Pancreas (tissue), 10 donors: Measurements from ENCODE around the gene ALOXE3. TPM values are rescaled to one million over a fixed set of nuclear protein-coding genes. Genes with fewer than 3 reads are reported as not detected.

ENCODE experiments used
- ATAC-seq, 4 donors: fragments of 200-7000 bp; cut with Tn5 transposase; one replicate each; pipeline versions ENCODE4 v1.8.0 to v1.9.1; 2020; ENCODE audit warnings: mild to moderate bottlenecking in 4 of 4, moderate library complexity in 4 of 4
- DNase-seq, 6 donors: peaks; one replicate each; pipeline ENCODE4 v3.0.0-alpha.2; 2020
- FAIRE-seq: peaks from 2 replicates; lab custom pipeline; 2012; peaks lifted over from hg19 to GRCh38; lab: Jason Lieb, UNC
- H3K27ac ChIP-seq, 4 donors: fragments of 200-600 bp; sonication (generic); 1 replicate in 3 of 4; 2 replicates in 1 of 4; pipeline versions ENCODE4 v1.5.0 to v1.8.0; 2020
- H3K27me3 ChIP-seq, 4 donors: fragments of 200-600 bp; one replicate each; pipeline ENCODE4 v1.8.0; 2021
- H3K36me3 ChIP-seq, 3 donors: fragments of 200-600 bp; sonication (generic) in 1 of 3; one replicate each; pipeline versions ENCODE4 v1.5.0 to v1.8.0; 2020 to 2021
- H3K4me1 ChIP-seq, 3 donors: fragments of 200-600 bp; one replicate each; pipeline ENCODE4 v1.8.0; 2021
- H3K4me3 ChIP-seq, 4 donors: fragments of 200-600 bp; sonication (generic) in 2 of 4; one replicate each; pipeline versions ENCODE4 v1.5.0 to v1.8.0; 2020 to 2021
- H3K9me3 ChIP-seq, 4 donors: fragments of 200-600 bp; one replicate each; pipeline ENCODE4 v1.8.0; 2021
- CTCF ChIP-seq, 4 donors: fragments of 200-600 bp; sonication (generic) in 3 of 4; IDR thresholded peaks; one replicate each; pipeline versions ENCODE4 v1.5.0 to v1.8.0; 2021; ENCODE audit warnings: antibody characterized with exemption in 4 of 4
- WGBS, 2 donors: extraction: QIAGEN DNeasy Blood & Tissue Kit; methylation state at CpG; one replicate each; pipeline ENCODE4 v1.1.7; 2013; 5-methylcytosine and 5-hydroxymethylcytosine counted together
- intact Hi-C, 3 donors: fragments of 100-400 bp; cut with DNase I; formaldehyde crosslinking; loops; one replicate each; pipeline versions ENCODE4 v1.11.1 to v1.14.2; 2022
- polyA plus RNA-seq, 2 donors: library from polyadenylated mRNA; stranded (reverse); fragments of 200-250 nt; gene quantifications; one replicate each; pipeline ENCODE4 v1.2.3, GENCODE V29; 2013
- total RNA-seq, 6 donors: library from RNA; stranded (reverse); fragmentation: NEBNext Ultra II Directional in 4 of 6; extraction: Animal tissue kit (Norgen Biotek cat#: 25700) in 4 of 6; gene quantifications; one replicate each; pipeline versions ENCODE4 v1.2.1 to v1.2.4, GENCODE V29; 2021 to 2023
- donor health status: healthy with polysubstance abuse.
- donor health status: DM: no; HTN: no; CAD: no; lungs with moderate emphysema.
- donor health status: DM: no; HTN: no; CAD: no.
- donor health status: control.
- donor health status: control.
- donor health status: Bipolar disorder and iron deficiency.
- donor health status: DM: yes; HTN: yes; CAD: no.
- donor health status: DM: no; HTN: no; CAD: no.
- donor health status: DM: no; HTN: no; CAD: no.
- donor health status: DM: yes; HTN: yes; CAD: no.

Gene ALOXE3
- total and polyA plus RNA-seq, 8 donors: 0.35 TPM; not detected in 7

- DNase-seq (no peak), ATAC-seq (no peak), FAIRE-seq (no peak)
- no peak for TF ChIP-seq CTCF (IDR thresholded peaks at IDR 0.05)
- no peak overlapping the region for H3K4me3 ChIP-seq
- no peaks in the 10 kb centered on the region for H3K4me1 ChIP-seq
- WGBS, 2 donors: 75 to 84% methylated on average over 8 of the region's 8 CpGs
- H3K27ac ChIP-seq: no peak overlapping the region
- intact Hi-C loops: no loop called here
- H3K36me3 ChIP-seq: no peaks in the 10 kb centered on the region
- H3K9me3 ChIP-seq: no peaks in the 10 kb centered on the region
- no peaks in the 10 kb centered on the region for H3K27me3 ChIP-seq
Observed at GRCh38 chr17:8096541-8096940, 21.8 kb downstream of the ALOXE3 start.

- Histone ChIP-seq H3K36me3 (no peaks in the 10 kb centered on the region), H3K4me3 (no peak overlapping the region), H3K27me3 (no peaks in the 10 kb centered on the region), H3K4me1 (no peaks in the 10 kb centered on the region), H3K27ac (no peak overlapping the region), H3K9me3 (no peaks in the 10 kb centered on the region)
- DNase-seq (no peak), FAIRE-seq (no peak), ATAC-seq (no peak)
- 63 to 67% methylated on average over 6 of the region's 6 CpGs for WGBS, 2 donors
- TF ChIP-seq CTCF (IDR thresholded peaks at IDR 0.05): no peak
- intact Hi-C loops: no loop called here
Observed at GRCh38 chr17:8095361-8095760, 23.0 kb downstream of the ALOXE3 start.

- H3K4me1 ChIP-seq: no peaks in the 10 kb centered on the region
- H3K27me3 ChIP-seq: no peaks in the 10 kb centered on the region
- H3K27ac ChIP-seq: no peak overlapping the region
- no peak overlapping the region for H3K4me3 ChIP-seq
- DNase-seq: peak in 1 of 6 donors; percentile 13
- TF ChIP-seq CTCF (IDR thresholded peaks at IDR 0.05): no peak
- intact Hi-C loops: no loop called here
- no peaks in the 10 kb centered on the region for H3K36me3 ChIP-seq
- 24 to 33% methylated on average over 9 of the region's 9 CpGs for WGBS, 2 donors
- FAIRE-seq: no peak
- no peak for ATAC-seq
- H3K9me3 ChIP-seq: no peaks in the 10 kb centered on the region
Observed at GRCh38 chr17:8091033-8091687, 27.2 kb downstream of the ALOXE3 start.

- ATAC-seq: no peak
- no peaks in the 10 kb centered on the region for H3K36me3 ChIP-seq
- no peaks in the 10 kb centered on the region for H3K9me3 ChIP-seq
- no peaks in the 10 kb centered on the region for H3K27me3 ChIP-seq
- H3K4me3 ChIP-seq: no peak overlapping the region
- FAIRE-seq: no peak
- intact Hi-C loops: no loop called here
- DNase-seq: no peak
- 39 to 43% methylated on average over 6 of the region's 6 CpGs for WGBS, 2 donors
- H3K4me1 ChIP-seq: no peaks in the 10 kb centered on the region
- TF ChIP-seq CTCF (IDR thresholded peaks at IDR 0.05): no peak
- no peak overlapping the region for H3K27ac ChIP-seq
Observed at GRCh38 chr17:8089728-8090127, 28.6 kb downstream of the ALOXE3 start.

- DNase-seq: peak in 1 of 6 donors; percentile 21
- no peak overlapping the region for H3K4me3 ChIP-seq
- FAIRE-seq: no peak
Observed at GRCh38 chr17:8087952-8088230, 30.4 kb downstream of the ALOXE3 start.

More at GRCh38 chr17:8087952-8088230, 30.4 kb downstream of the ALOXE3 start:
- intact Hi-C loops: no loop called here
- no peak overlapping the region for H3K27ac ChIP-seq
- no peak for TF ChIP-seq CTCF (IDR thresholded peaks at IDR 0.05)
- 49 to 65% methylated on average over 4 to 5 of the region's 5 CpGs for WGBS, 2 donors
- no peak for ATAC-seq
- no peaks in the 10 kb centered on the region for H3K4me1 ChIP-seq
- no peaks in the 10 kb centered on the region for H3K27me3 ChIP-seq
- H3K9me3 ChIP-seq: no peaks in the 10 kb centered on the region
- no peaks in the 10 kb centered on the region for H3K36me3 ChIP-seq
